NCI-H146 treated with DMSO at 0.1 percent for 48 hours (cell line): ENCODE measurements around the gene NRCAM.
"Not testable (repeated sequence)": the region's sequence is repeated elsewhere in the genome, so short reads cannot be mapped to it uniquely, and the experiment has no call there.

Experiments
- DNase-seq: peaks from one replicate; lab custom pipeline; 2025; ENCODE audit not compliant: unreplicated experiment; lab: John Stamatoyannopoulos, UW

NRCAM gene

GRCh38 chr7:108348913-108349312, 107.3 kb downstream of the NRCAM start:
- DNase-seq, result no peak

GRCh38 chr7:108347616-108348015, 108.6 kb downstream of the NRCAM start:
- no peak for DNase-seq

GRCh38 chr7:108345710-108346336, 110.4 kb downstream of the NRCAM start:
- DNase-seq, result peak; percentile 56

GRCh38 chr7:108340856-108341411, 115.3 kb downstream of the NRCAM start:
- DNase-seq, result no peak

- DNase-seq, result not testable (repeated sequence)
Measured at GRCh38 chr7:108340406-108340805, 115.8 kb downstream of the NRCAM start.

- peak; percentile 81 for DNase-seq
Measured at GRCh38 chr7:108335269-108335918, 120.8 kb downstream of the NRCAM start.

GRCh38 chr7:108332937-108333336, 123.3 kb downstream of the NRCAM start:
- no peak for DNase-seq

- peak; percentile 19 for DNase-seq
Measured at GRCh38 chr7:108331971-108332370, 124.3 kb downstream of the NRCAM start.

- DNase-seq, result no peak
Measured at GRCh38 chr7:108330227-108330626, 126.0 kb downstream of the NRCAM start.

GRCh38 chr7:108329514-108329913, 126.7 kb downstream of the NRCAM start:
- peak; percentile 28 for DNase-seq

GRCh38 chr7:108328174-108328651, 128.0 kb downstream of the NRCAM start:
- no peak for DNase-seq

- no peak for DNase-seq
Measured at GRCh38 chr7:108327353-108327752, 128.9 kb downstream of the NRCAM start.

- no peak for DNase-seq
Measured at GRCh38 chr7:108326938-108327337, 129.3 kb downstream of the NRCAM start.

- peak; percentile 23 for DNase-seq
Measured at GRCh38 chr7:108324053-108325038, 131.9 kb downstream of the NRCAM start.

GRCh38 chr7:108322925-108323832, 133.1 kb downstream of the NRCAM start:
- no peak for DNase-seq

GRCh38 chr7:108322046-108322445, 134.2 kb downstream of the NRCAM start:
- DNase-seq, result no peak

GRCh38 chr7:108321359-108321758, 134.9 kb downstream of the NRCAM start:
- no peak for DNase-seq

- no peak for DNase-seq
Measured at GRCh38 chr7:108316708-108317107, 139.5 kb downstream of the NRCAM start.

GRCh38 chr7:108314551-108314950, 141.7 kb downstream of the NRCAM start:
- no peak for DNase-seq

- no peak for DNase-seq
Measured at GRCh38 chr7:108314049-108314448, 142.2 kb downstream of the NRCAM start.
